ENCODE measurements around the gene HAS3. TPM values are rescaled to one million over a fixed set of nuclear protein-coding genes. Genes with fewer than 3 reads are reported as not detected.
A peak's percentile ranks its signal among the peaks of the same experiment; 100 is the strongest.

HAS3 gene
- total RNA-seq, 1 experiment from 2014 or later, result 100 TPM

DNA sequence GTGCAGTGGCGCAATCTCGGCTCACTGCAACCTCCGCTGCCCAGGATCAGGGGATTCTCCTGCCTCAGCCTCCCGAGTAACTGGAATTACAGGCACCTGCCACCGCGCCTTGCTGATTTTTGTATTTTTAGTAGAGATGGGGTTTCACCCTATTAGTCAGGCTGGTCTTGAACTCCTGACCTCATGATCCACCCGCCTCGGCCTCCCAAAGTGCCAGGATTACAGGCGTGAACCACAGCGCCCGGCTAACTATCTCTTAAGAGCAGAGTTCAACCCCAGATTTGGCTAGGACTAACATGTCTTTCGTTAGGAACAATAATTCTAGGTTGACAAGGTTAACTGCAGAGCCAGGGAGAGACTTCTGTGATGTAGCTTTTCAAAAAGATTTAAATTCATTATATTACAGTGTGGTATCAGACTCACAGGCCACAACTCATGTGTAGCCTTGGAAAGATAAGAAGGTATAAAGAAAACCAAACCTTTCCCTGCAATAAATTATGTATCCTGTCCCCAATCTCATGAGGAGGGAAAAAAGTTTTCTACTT, 22.6 kb downstream of the HAS3 start:
- Histone ChIP-seq H3K14ac (ENCODE audit: insufficient read depth, low read length) (no peak overlapping the region), H2AK5ac (ENCODE audit: insufficient read length, low read length) (no peak overlapping the region), H3K4me2 (ENCODE audit: insufficient read depth, insufficient read length, low read length) (no peak overlapping the region), H4K91ac (ENCODE audit: insufficient read length, low read depth, low read length) (no peak overlapping the region), H2BK5ac (ENCODE audit: insufficient read length, low read length) (no peak overlapping the region), H2BK120ac (ENCODE audit: low read depth, low read length, poor library complexity, severe bottlenecking) (no peak overlapping the region), H3K9me3 (ENCODE audit: control insufficient read depth, low read depth, low read length) (no peaks in the 10 kb centered on the region), H3K4ac (ENCODE audit: low read depth, low read length) (no peak overlapping the region), H2BK15ac (ENCODE audit: low read depth, low read length) (no peak overlapping the region), H3K56ac (ENCODE audit: insufficient read length, low read depth, low read length) (no peak overlapping the region), H4K20me1 (ENCODE audit: control insufficient read depth, insufficient read depth, insufficient read length) (peaks cover 2% of the 10 kb centered on the region), H3K27me3 (ENCODE audit: insufficient read depth, low read length) (no peaks in the 10 kb centered on the region), H2BK20ac (ENCODE audit: low read depth, low read length, poor library complexity, severe bottlenecking) (no peak overlapping the region), H3T11ph (ENCODE audit: low read length) (no peak overlapping the region), H2AFZ (ENCODE audit: low read length) (no peak overlapping the region), H3K23me2 (ENCODE audit: insufficient read length, low read depth, low read length, poor library complexity, severe bottlenecking) (peaks cover 9% of the 10 kb centered on the region), H3K4me1 (ENCODE audit: insufficient read depth, low read length) (0 out of 2 replicates have a peak, but pooled peaks cover 2% of the 10 kb centered on the region), H3K27ac (ENCODE audit: insufficient read length, low read depth, low read length) (no peak overlapping the region), H3K23ac (ENCODE audit: insufficient read length, low read depth, low read length) (no peak overlapping the region), H2BK12ac (ENCODE audit: insufficient read length, low read depth, low read length) (no peak overlapping the region), H4K8ac (replicated peaks; ENCODE audit: insufficient read length, low read depth, low read length) (no peak overlapping the region), H3K9ac (ENCODE audit: extremely low read depth, insufficient read length, low read length) (no peak overlapping the region), H3K79me2 (ENCODE audit: insufficient read depth, low read length) (peaks cover 16% of the 10 kb centered on the region; the same call in 1 of the 2 replicates), H3K18ac (ENCODE audit: insufficient read length, low read depth, low read length) (no peak overlapping the region), H3K79me1 (ENCODE audit: insufficient read depth, low read depth, low read length, poor library complexity, severe bottlenecking) (peaks cover 3% of the 10 kb centered on the region), H4K5ac (ENCODE audit: insufficient read length, low read depth, low read length) (no peak overlapping the region)
- no peaks in the 10 kb centered on the region for H3K27me3 Mint-ChIP-seq (ENCODE audit: low read depth)
- TF ChIP-seq, protein P1, sequence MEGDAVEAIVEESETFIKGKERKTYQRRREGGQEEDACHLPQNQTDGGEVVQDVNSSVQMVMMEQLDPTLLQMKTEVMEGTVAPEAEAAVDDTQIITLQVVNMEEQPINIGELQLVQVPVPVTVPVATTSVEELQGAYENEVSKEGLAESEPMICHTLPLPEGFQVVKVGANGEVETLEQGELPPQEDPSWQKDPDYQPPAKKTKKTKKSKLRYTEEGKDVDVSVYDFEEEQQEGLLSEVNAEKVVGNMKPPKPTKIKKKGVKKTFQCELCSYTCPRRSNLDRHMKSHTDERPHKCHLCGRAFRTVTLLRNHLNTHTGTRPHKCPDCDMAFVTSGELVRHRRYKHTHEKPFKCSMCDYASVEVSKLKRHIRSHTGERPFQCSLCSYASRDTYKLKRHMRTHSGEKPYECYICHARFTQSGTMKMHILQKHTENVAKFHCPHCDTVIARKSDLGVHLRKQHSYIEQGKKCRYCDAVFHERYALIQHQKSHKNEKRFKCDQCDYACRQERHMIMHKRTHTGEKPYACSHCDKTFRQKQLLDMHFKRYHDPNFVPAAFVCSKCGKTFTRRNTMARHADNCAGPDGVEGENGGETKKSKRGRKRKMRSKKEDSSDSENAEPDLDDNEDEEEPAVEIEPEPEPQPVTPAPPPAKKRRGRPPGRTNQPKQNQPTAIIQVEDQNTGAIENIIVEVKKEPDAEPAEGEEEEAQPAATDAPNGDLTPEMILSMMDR (conservative IDR thresholded peaks at IDR 0.05), result no peak
- no peak for DNase-seq
- no CpG with 5 or more reads among the region's 12 CpGs for WGBS (ENCODE audit: extremely low coverage, insufficient read length, low lambda C conversion rate)
- H3K4me3 Mint-ChIP-seq, result no peak overlapping the region
- peaks cover 13 to 16% of the 10 kb centered on the region in 2 experiments for H3K4me1 Mint-ChIP-seq
- peaks cover 8 to 40% (median 19%) of the 10 kb centered on the region in 3 experiments; a peak in 6 of 7 replicates for H3K36me3 Mint-ChIP-seq (ENCODE audit: insufficient read depth in 1 of 3, low read depth in 3 of 3)
- no peaks in the 10 kb centered on the region for H3K9me3 Mint-ChIP-seq
- 0 out of 7 replicates have a peak overlapping the region, but pooled peaks of 1 of the 3 experiments have one; percentile 68 for H3K27ac Mint-ChIP-seq

All from H9 (cell line).